ENCODE data around the gene CAPN11. TPM values are rescaled to one million over a fixed set of nuclear protein-coding genes. Genes with fewer than 3 reads are reported as not detected.

CAPN11 gene
- total RNA-seq, 1 donor from 2014 or later, result not detected

GRCh38 chr6:44126320-44127149, 32.1 kb upstream of the CAPN11 start:
- Mint-ChIP-seq H3K9me3 (ENCODE audit: unreplicated experiment) (peaks cover 8% of the 10 kb centered on the region), H3K4me1 (ENCODE audit: low read depth, unreplicated experiment) (peaks cover 24% of the 10 kb centered on the region)
- peak; percentile 64 for DNase-seq

GRCh38 chr6:44127186-44128019, 31.2 kb upstream of the CAPN11 start, which contains the start of the genes MRPL14 and TMEM63B:
TSS of gene MRPL14 (minus strand) at chr6:44127452. CDS start at chr6:44116611, 10,841 bp downstream.
TSS of gene TMEM63B (plus strand) at chr6:44127554. CDS start at chr6:44134585, 7,031 bp downstream.
- Mint-ChIP-seq H3K27ac (ENCODE audit: unreplicated experiment) (peak within 1 kb of the TSS; percentile 80), H3K9me3 (ENCODE audit: unreplicated experiment) (peaks cover 8% of the 10 kb centered on the region), H3K27me3 (ENCODE audit: unreplicated experiment) (peaks cover 4% of the 10 kb centered on the region), H3K4me1 (ENCODE audit: low read depth, unreplicated experiment) (peaks cover 32% of the 10 kb centered on the region), H3K36me3 (ENCODE audit: unreplicated experiment) (no peaks in the 10 kb centered on the region), H3K4me3 (ENCODE audit: unreplicated experiment) (peak within 1 kb of the TSS; percentile 96)
- TF ChIP-seq CTCF (IDR thresholded peaks at IDR 0.05; ENCODE audit: partially characterized antibody, unreplicated experiment), result no peak
- DNase-seq, result peak; percentile 91

More at GRCh38 chr6:44126320-44127149, 32.1 kb upstream of the CAPN11 start:
- Mint-ChIP-seq H3K27ac (ENCODE audit: unreplicated experiment) (peak overlapping the region; percentile 80), H3K36me3 (ENCODE audit: unreplicated experiment) (no peaks in the 10 kb centered on the region), H3K4me3 (ENCODE audit: unreplicated experiment) (peak overlapping the region; percentile 96), H3K27me3 (ENCODE audit: unreplicated experiment) (peaks cover 4% of the 10 kb centered on the region)
- TF ChIP-seq CTCF (IDR thresholded peaks at IDR 0.05; ENCODE audit: partially characterized antibody, unreplicated experiment), result no peak

- Mint-ChIP-seq H3K27ac (ENCODE audit: unreplicated experiment) (peak overlapping the region; percentile 12), H3K4me3 (ENCODE audit: unreplicated experiment) (peak overlapping the region; percentile 87), H3K4me1 (ENCODE audit: low read depth, unreplicated experiment) (peaks cover 33% of the 10 kb centered on the region), H3K36me3 (ENCODE audit: unreplicated experiment) (no peaks in the 10 kb centered on the region), H3K27me3 (ENCODE audit: unreplicated experiment) (peaks cover 4% of the 10 kb centered on the region), H3K9me3 (ENCODE audit: unreplicated experiment) (peaks cover 8% of the 10 kb centered on the region)
- TF ChIP-seq CTCF (IDR thresholded peaks at IDR 0.05; ENCODE audit: partially characterized antibody, unreplicated experiment), result no peak
- DNase-seq, result peak; percentile 67
Measured at GRCh38 chr6:44128020-44128917, 30.4 kb upstream of the CAPN11 start.

- H3K4me3 Mint-ChIP-seq (ENCODE audit: unreplicated experiment), result peak overlapping the region; percentile 42
- H3K27ac Mint-ChIP-seq (ENCODE audit: unreplicated experiment), result no peak overlapping the region
- TF ChIP-seq CTCF (IDR thresholded peaks at IDR 0.05; ENCODE audit: partially characterized antibody, unreplicated experiment), result no peak
- peaks cover 39% of the 10 kb centered on the region for H3K4me1 Mint-ChIP-seq (ENCODE audit: low read depth, unreplicated experiment)
- no peak for DNase-seq
- H3K27me3 Mint-ChIP-seq (ENCODE audit: unreplicated experiment), result peaks cover 9% of the 10 kb centered on the region
- peaks cover 8% of the 10 kb centered on the region for H3K9me3 Mint-ChIP-seq (ENCODE audit: unreplicated experiment)
- H3K36me3 Mint-ChIP-seq (ENCODE audit: unreplicated experiment), result no peaks in the 10 kb centered on the region
Measured at GRCh38 chr6:44129841-44130322, 28.7 kb upstream of the CAPN11 start.

Measured in glutamatergic neuron (in vitro differentiated cells).